Neural cell (in vitro differentiated cells): ENCODE results near the gene BTD. TPM values are rescaled to one million over a fixed set of nuclear protein-coding genes. Genes with fewer than 3 reads are reported as not detected.

ENCODE experiments used
- H2AFZ ChIP-seq: fragments of 200-600, 300-800 bp; sonication (generic), shearing (Covaris generic); 2 replicates; pipeline ENCODE4 v1.6.0; 2014; ENCODE audit warnings: low read depth, mild to moderate bottlenecking, antibody characterized with exemption, low read length, moderate library complexity
- H3F3A ChIP-seq: fragments of 200-600 bp; shearing (Covaris generic); 2 replicates; pipeline ENCODE4 v1.6.1; 2016; ENCODE audit warnings: mild to moderate bottlenecking, moderate library complexity, mixed read lengths, antibody characterized with exemption, low read length; ENCODE audit not compliant: insufficient read depth, poor library complexity, severe bottlenecking
- H3K27ac ChIP-seq: fragments of 200-600, 300-800 bp; sonication (generic), shearing (Covaris generic); 2 replicates; pipeline ENCODE4 v1.5.1; 2014; ENCODE audit warnings: mild to moderate bottlenecking, low read length, moderate library complexity
- H3K27me3 ChIP-seq: fragments of 300-800, 200-600 bp; sonication (generic), shearing (Covaris generic); 2 replicates; pipeline ENCODE4 v1.6.0; 2014; ENCODE audit warnings: mild to moderate bottlenecking, low read depth, low read length, moderate library complexity; ENCODE audit not compliant: insufficient read depth
- H3K36me3 ChIP-seq: fragments of 300-800, 200-600 bp; sonication (generic), shearing (Covaris generic); 2 replicates; pipeline ENCODE4 v1.5.1; 2014; ENCODE audit warnings: mild to moderate bottlenecking, antibody characterized with exemption, low read length, moderate library complexity; ENCODE audit not compliant: insufficient read depth
- H3K4me2 ChIP-seq: fragments of 300-800, 200-600 bp; sonication (generic), shearing (Covaris generic); 2 replicates; pipeline ENCODE4 v1.6.0; 2014; ENCODE audit warnings: mild to moderate bottlenecking, low read length
- H3K4me3 ChIP-seq: fragments of 300-800, 200-600 bp; sonication (generic), shearing (Covaris generic); 2 replicates; pipeline ENCODE4 v1.5.1; 2014; ENCODE audit warnings: mild to moderate bottlenecking, low read length, moderate library complexity
- H3K79me2 ChIP-seq: fragments of 200-600 bp; shearing (Covaris generic); replicated peaks from 2 replicates; pipeline ENCODE4 v1.6.0; 2014; ENCODE audit warnings: mild to moderate bottlenecking, low read length, moderate library complexity; ENCODE audit not compliant: insufficient read depth
- H3K9ac ChIP-seq: fragments of 300-800, 200-600 bp; sonication (generic), shearing (Covaris generic); 2 replicates; pipeline ENCODE4 v1.6.1; 2016; ENCODE audit warnings: mild to moderate bottlenecking, low read length, mixed read lengths
- H3K9me2 ChIP-seq: fragments of 200-600 bp; shearing (Covaris generic); 2 replicates; pipeline ENCODE4 v1.6.1; 2016; ENCODE audit warnings: mild to moderate bottlenecking, low read length, mixed read lengths; ENCODE audit not compliant: insufficient read depth
- H3K9me3 ChIP-seq: fragments of 200-600, 300-800 bp; sonication (generic), shearing (Covaris generic); 2 replicates; pipeline ENCODE4 v1.6.1; 2016; ENCODE audit warnings: mild to moderate bottlenecking, mixed run types, low read length, moderate library complexity, mixed read lengths
- H4K20me1 ChIP-seq: fragments of 200-600 bp; shearing (Covaris generic); 2 replicates; pipeline ENCODE4 v1.6.1; 2016; ENCODE audit warnings: mild to moderate bottlenecking, mixed run types; ENCODE audit not compliant: insufficient read depth
- EP300 ChIP-seq: fragments of 450-650 bp; conservative IDR thresholded peaks from 2 replicates; pipeline ENCODE4 v1.6.1; 2014; ENCODE audit warnings: antibody characterized with exemption, mild to moderate bottlenecking, moderate library complexity; ENCODE audit not compliant: poor library complexity, severe bottlenecking
- EZH2 ChIP-seq: fragments of 200-600, 300-800 bp; shearing (Covaris generic), sonication (generic); IDR thresholded peaks from 2 replicates; pipeline ENCODE4 v1.6.1; 2014; ENCODE audit warnings: antibody characterized with exemption, low read length, borderline replicate concordance, mild to moderate bottlenecking; ENCODE audit not compliant: insufficient read depth, poor library complexity, severe bottlenecking
- MXI1 ChIP-seq: fragments of 450-650 bp; conservative IDR thresholded peaks from 2 replicates; pipeline ENCODE4 v1.6.1; 2014; ENCODE audit warnings: antibody characterized with exemption, mild to moderate bottlenecking; ENCODE audit not compliant: poor library complexity, severe bottlenecking
- POLR2AphosphoS5 ChIP-seq: IDR thresholded peaks from 2 replicates; pipeline ENCODE4 v1.6.1; 2012
- RAD21 ChIP-seq: fragments of 450-650 bp; conservative IDR thresholded peaks from 2 replicates; pipeline ENCODE4 v1.6.1; 2014; ENCODE audit warnings: antibody characterized with exemption, mild to moderate bottlenecking, moderate library complexity
- SMC3 ChIP-seq: fragments of 450-650 bp; conservative IDR thresholded peaks from 2 replicates; pipeline ENCODE4 v1.6.1; 2014; ENCODE audit warnings: antibody characterized with exemption, mild to moderate bottlenecking, moderate library complexity; ENCODE audit not compliant: poor library complexity
- TAF1 ChIP-seq: IDR thresholded peaks from 2 replicates; pipeline ENCODE4 v1.6.1; 2012; ENCODE audit warnings: low read depth
- polyA plus RNA-seq: library from polyadenylated mRNA; depleted of rRNA; stranded (reverse); fragments of >200 nt; gene quantifications from 2 replicates; pipeline ENCODE4 v1.2.3, GENCODE V29; 2014
- TF ChIP-seq, protein P1 (sequence below): fragments of 450-650 bp; IDR thresholded peaks from 2 replicates; pipeline ENCODE4 v1.5.1; 2014; ENCODE audit warnings: antibody characterized with exemption, mild to moderate bottlenecking, moderate library complexity; ENCODE audit not compliant: poor library complexity, severe bottlenecking
- TF ChIP-seq, protein P2 (sequence below): IDR thresholded peaks from 2 replicates; pipeline ENCODE4 v1.6.1; 2012; ENCODE audit warnings: borderline replicate concordance

Gene BTD
- polyA plus RNA-seq, 1 donor from 2014 or later = 4.6 TPM

DNA sequence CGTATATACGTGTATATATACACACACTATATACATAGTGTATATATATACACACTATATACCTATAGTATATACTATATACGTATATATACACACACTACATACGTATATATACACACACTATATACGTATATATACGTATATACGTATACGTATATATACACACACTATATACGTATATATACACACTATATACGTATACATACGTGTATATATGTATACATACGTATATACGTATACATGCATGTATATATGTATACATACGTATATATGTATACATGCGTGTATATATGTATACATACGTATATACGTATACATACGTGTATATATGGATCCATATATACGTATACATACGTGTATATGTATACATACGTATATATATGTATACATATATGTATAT lies 9.6 kb upstream of the BTD start:
- Histone ChIP-seq H3K9me2 (no peaks in the 10 kb centered on the region), H4K20me1 (no peaks in the 10 kb centered on the region), H3K79me2 (no peaks in the 10 kb centered on the region), H3K9me3 (no peaks in the 10 kb centered on the region), H3K4me3 (no peak overlapping the region), H3K4me2 (no peak overlapping the region), H3F3A (no peaks in the 10 kb centered on the region), H2AFZ (no peak overlapping the region), H3K36me3 (peaks cover 4% of the 10 kb centered on the region), H3K27me3 (no peaks in the 10 kb centered on the region), H3K9ac (no peak overlapping the region), H3K27ac (no peak overlapping the region)
- TF ChIP-seq, protein P1, sequence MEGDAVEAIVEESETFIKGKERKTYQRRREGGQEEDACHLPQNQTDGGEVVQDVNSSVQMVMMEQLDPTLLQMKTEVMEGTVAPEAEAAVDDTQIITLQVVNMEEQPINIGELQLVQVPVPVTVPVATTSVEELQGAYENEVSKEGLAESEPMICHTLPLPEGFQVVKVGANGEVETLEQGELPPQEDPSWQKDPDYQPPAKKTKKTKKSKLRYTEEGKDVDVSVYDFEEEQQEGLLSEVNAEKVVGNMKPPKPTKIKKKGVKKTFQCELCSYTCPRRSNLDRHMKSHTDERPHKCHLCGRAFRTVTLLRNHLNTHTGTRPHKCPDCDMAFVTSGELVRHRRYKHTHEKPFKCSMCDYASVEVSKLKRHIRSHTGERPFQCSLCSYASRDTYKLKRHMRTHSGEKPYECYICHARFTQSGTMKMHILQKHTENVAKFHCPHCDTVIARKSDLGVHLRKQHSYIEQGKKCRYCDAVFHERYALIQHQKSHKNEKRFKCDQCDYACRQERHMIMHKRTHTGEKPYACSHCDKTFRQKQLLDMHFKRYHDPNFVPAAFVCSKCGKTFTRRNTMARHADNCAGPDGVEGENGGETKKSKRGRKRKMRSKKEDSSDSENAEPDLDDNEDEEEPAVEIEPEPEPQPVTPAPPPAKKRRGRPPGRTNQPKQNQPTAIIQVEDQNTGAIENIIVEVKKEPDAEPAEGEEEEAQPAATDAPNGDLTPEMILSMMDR = no peak

DNA sequence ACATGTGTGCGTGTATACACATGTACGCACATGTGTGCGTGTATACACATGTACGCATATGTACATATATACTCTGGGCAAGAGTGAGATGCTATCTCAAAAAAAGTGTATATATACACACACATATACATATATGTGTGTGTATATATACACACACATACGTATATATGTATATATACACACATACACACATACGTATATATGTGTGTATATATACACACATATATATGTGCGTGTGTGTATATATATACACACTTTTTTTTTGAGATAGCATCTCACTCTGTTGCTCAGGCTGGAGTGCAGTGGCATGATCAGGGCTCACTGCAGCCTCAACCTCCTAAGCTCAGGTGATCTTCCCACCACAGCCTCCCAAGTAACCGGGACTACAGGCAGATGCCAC lies 8.6 kb upstream of the BTD start:
- no peak overlapping the region for H3K4me2 ChIP-seq
- H3F3A ChIP-seq = no peaks in the 10 kb centered on the region
- peaks cover 4% of the 10 kb centered on the region for H3K36me3 ChIP-seq
- H2AFZ ChIP-seq = no peak overlapping the region
- no peaks in the 10 kb centered on the region for H4K20me1 ChIP-seq
- no peaks in the 10 kb centered on the region for H3K9me3 ChIP-seq
- H3K9ac ChIP-seq = no peak overlapping the region
- no peak overlapping the region for H3K4me3 ChIP-seq
- H3K27ac ChIP-seq = no peak overlapping the region
- H3K79me2 ChIP-seq = no peaks in the 10 kb centered on the region
- no peaks in the 10 kb centered on the region for H3K9me2 ChIP-seq
- H3K27me3 ChIP-seq = no peaks in the 10 kb centered on the region
- TF ChIP-seq RAD21 (no peak), POLR2AphosphoS5 (no peak), MXI1 (no peak), EZH2 (no peak), SMC3 (no peak), TAF1 (no peak), EP300 (no peak)
- TF ChIP-seq, protein P2, sequence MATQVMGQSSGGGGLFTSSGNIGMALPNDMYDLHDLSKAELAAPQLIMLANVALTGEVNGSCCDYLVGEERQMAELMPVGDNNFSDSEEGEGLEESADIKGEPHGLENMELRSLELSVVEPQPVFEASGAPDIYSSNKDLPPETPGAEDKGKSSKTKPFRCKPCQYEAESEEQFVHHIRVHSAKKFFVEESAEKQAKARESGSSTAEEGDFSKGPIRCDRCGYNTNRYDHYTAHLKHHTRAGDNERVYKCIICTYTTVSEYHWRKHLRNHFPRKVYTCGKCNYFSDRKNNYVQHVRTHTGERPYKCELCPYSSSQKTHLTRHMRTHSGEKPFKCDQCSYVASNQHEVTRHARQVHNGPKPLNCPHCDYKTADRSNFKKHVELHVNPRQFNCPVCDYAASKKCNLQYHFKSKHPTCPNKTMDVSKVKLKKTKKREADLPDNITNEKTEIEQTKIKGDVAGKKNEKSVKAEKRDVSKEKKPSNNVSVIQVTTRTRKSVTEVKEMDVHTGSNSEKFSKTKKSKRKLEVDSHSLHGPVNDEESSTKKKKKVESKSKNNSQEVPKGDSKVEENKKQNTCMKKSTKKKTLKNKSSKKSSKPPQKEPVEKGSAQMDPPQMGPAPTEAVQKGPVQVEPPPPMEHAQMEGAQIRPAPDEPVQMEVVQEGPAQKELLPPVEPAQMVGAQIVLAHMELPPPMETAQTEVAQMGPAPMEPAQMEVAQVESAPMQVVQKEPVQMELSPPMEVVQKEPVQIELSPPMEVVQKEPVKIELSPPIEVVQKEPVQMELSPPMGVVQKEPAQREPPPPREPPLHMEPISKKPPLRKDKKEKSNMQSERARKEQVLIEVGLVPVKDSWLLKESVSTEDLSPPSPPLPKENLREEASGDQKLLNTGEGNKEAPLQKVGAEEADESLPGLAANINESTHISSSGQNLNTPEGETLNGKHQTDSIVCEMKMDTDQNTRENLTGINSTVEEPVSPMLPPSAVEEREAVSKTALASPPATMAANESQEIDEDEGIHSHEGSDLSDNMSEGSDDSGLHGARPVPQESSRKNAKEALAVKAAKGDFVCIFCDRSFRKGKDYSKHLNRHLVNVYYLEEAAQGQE = no peak
- TF ChIP-seq, protein P1 = no peak
